Neural progenitor cell (in vitro differentiated cells): ENCODE measurements around the gene SMU1. TPM values are rescaled to one million over a fixed set of nuclear protein-coding genes. Genes with fewer than 3 reads are reported as not detected.

Source experiments
- DNase-seq: peaks from one replicate; pipeline ENCODE4 v3.0.0-alpha.2; 2016; ENCODE audit warnings: low spot score
- H2AFZ ChIP-seq: fragments of 200-600 bp; sonication (generic); replicated peaks from 2 replicates; pipeline ENCODE4 v1.6.1; 2016; ENCODE audit warnings: antibody characterized with exemption
- H3F3A ChIP-seq: fragments of 200-600 bp; sonication (generic); 2 replicates; pipeline ENCODE4 v1.6.1; 2016; ENCODE audit warnings: antibody characterized with exemption, low read depth
- H3K27ac ChIP-seq: fragments of 200-600 bp; sonication (generic); 2 replicates; pipeline ENCODE4 v1.5.1; 2016; ENCODE audit warnings: mild to moderate bottlenecking
- H3K27me3 ChIP-seq: fragments of 200-600 bp; sonication (generic); 2 replicates; pipeline ENCODE4 v1.6.1; 2016; ENCODE audit warnings: mild to moderate bottlenecking, moderate library complexity
- H3K36me3 ChIP-seq: fragments of 200-600 bp; sonication (generic); 2 replicates; pipeline ENCODE4 v1.5.1; 2016
- H3K4me1 ChIP-seq: fragments of 200-600 bp; sonication (generic); 2 replicates; pipeline ENCODE4 v1.6.1; 2016; ENCODE audit warnings: mixed run types
- H3K4me2 ChIP-seq: fragments of 200-600 bp; sonication (generic); 2 replicates; pipeline ENCODE4 v1.6.1; 2016
- H3K4me3 ChIP-seq: fragments of 200-600 bp; sonication (generic); 2 replicates; pipeline ENCODE4 v1.5.1; 2016
- H3K79me2 ChIP-seq: fragments of 200-600 bp; sonication (generic); 2 replicates; pipeline ENCODE4 v1.6.1; 2016; ENCODE audit warnings: low read depth
- H3K9ac ChIP-seq: fragments of 200-600 bp; sonication (generic); 2 replicates; pipeline ENCODE4 v1.6.1; 2016
- H3K9me3 ChIP-seq: fragments of 200-600 bp; sonication (generic); 2 replicates; pipeline ENCODE4 v1.5.1; 2016; ENCODE audit warnings: low read depth
- H4K20me1 ChIP-seq: fragments of 200-600 bp; sonication (generic); 2 replicates; pipeline ENCODE4 v1.6.1; 2016; ENCODE audit warnings: low read depth
- H3K27ac Mint-ChIP-seq: 3 replicates; pipeline ENCODE4 v1.8.0; 2021; ENCODE audit warnings: mixed read lengths
- H3K27me3 Mint-ChIP-seq: 2 replicates; pipeline ENCODE4 v1.8.0; 2022; ENCODE audit warnings: low read depth, mild to moderate bottlenecking, inconsistent platforms, moderate library complexity, mixed read lengths; ENCODE audit not compliant: insufficient read depth
- H3K36me3 Mint-ChIP-seq: 3 replicates; pipeline ENCODE4 v1.8.0; 2021; ENCODE audit warnings: mixed read lengths
- H3K4me1 Mint-ChIP-seq: 3 replicates; pipeline ENCODE4 v1.8.0; 2021; ENCODE audit warnings: mixed read lengths
- H3K4me3 Mint-ChIP-seq: 3 replicates; pipeline ENCODE4 v1.8.0; 2021; ENCODE audit warnings: mild to moderate bottlenecking, moderate library complexity, mixed read lengths
- H3K9me3 Mint-ChIP-seq: 3 replicates; pipeline ENCODE4 v1.8.0; 2020; ENCODE audit warnings: mixed read lengths
- EZH2 ChIP-seq: fragments of 200-600 bp; sonication (generic); IDR thresholded peaks from 2 replicates; pipeline ENCODE4 v1.6.1; 2017; ENCODE audit warnings: antibody characterized with exemption, mild to moderate bottlenecking, moderate library complexity
- EZH2phosphoT487 ChIP-seq: fragments of 200-600 bp; sonication (generic); IDR thresholded peaks from 2 replicates; pipeline ENCODE4 v1.6.1; 2017; ENCODE audit warnings: antibody characterized with exemption
- total RNA-seq: library from RNA; depleted of rRNA; stranded (reverse); fragments of >200 nt; gene quantifications from 2 replicates; pipeline ENCODE4 v1.2.3, GENCODE V29; 2015; ENCODE audit warnings: low replicate concordance
- TF ChIP-seq, protein P1 (sequence below): fragments of 200-600 bp; sonication (generic); IDR thresholded peaks from 2 replicates; pipeline ENCODE4 v1.5.1; 2017; ENCODE audit warnings: antibody characterized with exemption, mild to moderate bottlenecking

Gene SMU1
- total RNA-seq, 1 donor from 2014 or later: 34.9 TPM

DNA sequence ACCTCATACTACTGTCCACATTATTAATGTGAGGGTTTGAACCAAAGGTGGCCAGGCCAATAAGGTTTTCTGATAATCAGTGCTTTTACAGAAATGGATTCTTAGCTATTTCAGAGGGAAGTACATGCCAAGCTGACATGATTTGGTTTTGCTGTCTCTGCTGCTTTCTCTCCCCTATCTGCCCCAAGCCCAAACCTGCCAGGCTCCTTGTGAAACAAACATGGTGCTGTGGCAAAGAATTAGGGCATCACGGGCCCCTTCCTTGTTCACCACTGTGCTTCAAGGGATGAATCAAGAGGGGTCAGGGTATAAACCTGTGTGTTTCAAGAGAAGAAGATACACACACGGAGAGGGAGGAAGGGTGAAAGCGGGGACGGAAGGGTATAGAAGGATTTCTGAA is 41.3 kb upstream of the SMU1 start:
- no peaks in the 10 kb centered on the region for H3K4me1 ChIP-seq
- TF ChIP-seq EZH2phosphoT487 (no peak), EZH2 (no peak)
- TF ChIP-seq, protein P1, sequence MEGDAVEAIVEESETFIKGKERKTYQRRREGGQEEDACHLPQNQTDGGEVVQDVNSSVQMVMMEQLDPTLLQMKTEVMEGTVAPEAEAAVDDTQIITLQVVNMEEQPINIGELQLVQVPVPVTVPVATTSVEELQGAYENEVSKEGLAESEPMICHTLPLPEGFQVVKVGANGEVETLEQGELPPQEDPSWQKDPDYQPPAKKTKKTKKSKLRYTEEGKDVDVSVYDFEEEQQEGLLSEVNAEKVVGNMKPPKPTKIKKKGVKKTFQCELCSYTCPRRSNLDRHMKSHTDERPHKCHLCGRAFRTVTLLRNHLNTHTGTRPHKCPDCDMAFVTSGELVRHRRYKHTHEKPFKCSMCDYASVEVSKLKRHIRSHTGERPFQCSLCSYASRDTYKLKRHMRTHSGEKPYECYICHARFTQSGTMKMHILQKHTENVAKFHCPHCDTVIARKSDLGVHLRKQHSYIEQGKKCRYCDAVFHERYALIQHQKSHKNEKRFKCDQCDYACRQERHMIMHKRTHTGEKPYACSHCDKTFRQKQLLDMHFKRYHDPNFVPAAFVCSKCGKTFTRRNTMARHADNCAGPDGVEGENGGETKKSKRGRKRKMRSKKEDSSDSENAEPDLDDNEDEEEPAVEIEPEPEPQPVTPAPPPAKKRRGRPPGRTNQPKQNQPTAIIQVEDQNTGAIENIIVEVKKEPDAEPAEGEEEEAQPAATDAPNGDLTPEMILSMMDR: no peak
- no peak overlapping the region for H2AFZ ChIP-seq
- no peak overlapping the region for H3K27ac Mint-ChIP-seq
- H3K4me3 Mint-ChIP-seq: no peak overlapping the region
- no peak overlapping the region for H3K27ac ChIP-seq
- DNase-seq: no peak
- H3K36me3 ChIP-seq: no peaks in the 10 kb centered on the region
- no peak overlapping the region for H3K9ac ChIP-seq
- peaks cover 2% of the 10 kb centered on the region for H3K27me3 Mint-ChIP-seq
- H3F3A ChIP-seq: no peaks in the 10 kb centered on the region
- H3K27me3 ChIP-seq: no peaks in the 10 kb centered on the region
- H3K79me2 ChIP-seq: no peaks in the 10 kb centered on the region
- no peak overlapping the region for H3K4me3 ChIP-seq
- no peaks in the 10 kb centered on the region for H3K4me1 Mint-ChIP-seq
- no peaks in the 10 kb centered on the region for H3K9me3 ChIP-seq
- no peaks in the 10 kb centered on the region for H4K20me1 ChIP-seq
- H3K36me3 Mint-ChIP-seq: peaks cover 5% of the 10 kb centered on the region
- H3K9me3 Mint-ChIP-seq: no peaks in the 10 kb centered on the region
- H3K4me2 ChIP-seq: no peak overlapping the region

GRCh38 chr9:33117306-33117705 is 40.8 kb upstream of the SMU1 start:
- Histone ChIP-seq H3K27me3 (no peaks in the 10 kb centered on the region), H3K79me2 (no peaks in the 10 kb centered on the region), H3K36me3 (no peaks in the 10 kb centered on the region), H3K27ac (no peak overlapping the region), H3K9me3 (no peaks in the 10 kb centered on the region), H3K9ac (no peak overlapping the region), H4K20me1 (no peaks in the 10 kb centered on the region), H3K4me3 (no peak overlapping the region), H2AFZ (no peak overlapping the region), H3F3A (no peaks in the 10 kb centered on the region), H3K4me1 (no peaks in the 10 kb centered on the region), H3K4me2 (no peak overlapping the region)
- DNase-seq: no peak
- no peak overlapping the region for H3K4me3 Mint-ChIP-seq
- H3K4me1 Mint-ChIP-seq: no peaks in the 10 kb centered on the region
- H3K27ac Mint-ChIP-seq: no peak overlapping the region
- TF ChIP-seq, protein P1: no peak
- no peak for TF ChIP-seq EZH2
- no peak for TF ChIP-seq EZH2phosphoT487
- peaks cover 2% of the 10 kb centered on the region for H3K27me3 Mint-ChIP-seq
- H3K9me3 Mint-ChIP-seq: no peaks in the 10 kb centered on the region
- peaks cover 5% of the 10 kb centered on the region for H3K36me3 Mint-ChIP-seq

GRCh38 chr9:33116860-33117259 is 40.4 kb upstream of the SMU1 start:
- TF ChIP-seq EZH2phosphoT487: no peak
- no peaks in the 10 kb centered on the region for H3K36me3 ChIP-seq
- Mint-ChIP-seq H3K4me1 (no peaks in the 10 kb centered on the region), H3K4me3 (no peak overlapping the region), H3K36me3 (peaks cover 5% of the 10 kb centered on the region), H3K27ac (no peak overlapping the region), H3K27me3 (peaks cover 2% of the 10 kb centered on the region), H3K9me3 (no peaks in the 10 kb centered on the region)
- H3K27ac ChIP-seq: no peak overlapping the region
- no peaks in the 10 kb centered on the region for H4K20me1 ChIP-seq
- no peaks in the 10 kb centered on the region for H3K79me2 ChIP-seq
- no peak overlapping the region for H2AFZ ChIP-seq
- DNase-seq: no peak
- H3K4me3 ChIP-seq: no peak overlapping the region
- H3K4me2 ChIP-seq: no peak overlapping the region
- no peaks in the 10 kb centered on the region for H3F3A ChIP-seq
- no peaks in the 10 kb centered on the region for H3K27me3 ChIP-seq
- no peaks in the 10 kb centered on the region for H3K4me1 ChIP-seq
- H3K9me3 ChIP-seq: no peaks in the 10 kb centered on the region
- H3K9ac ChIP-seq: no peak overlapping the region

- Histone ChIP-seq H3K27me3 (no peaks in the 10 kb centered on the region), H3K79me2 (no peaks in the 10 kb centered on the region), H3K9ac (no peak overlapping the region), H3K36me3 (no peaks in the 10 kb centered on the region), H3F3A (no peaks in the 10 kb centered on the region), H3K4me3 (no peak overlapping the region), H4K20me1 (no peaks in the 10 kb centered on the region), H3K27ac (no peak overlapping the region), H3K4me1 (no peaks in the 10 kb centered on the region), H3K4me2 (no peak overlapping the region), H2AFZ (no peak overlapping the region), H3K9me3 (no peaks in the 10 kb centered on the region)
- Mint-ChIP-seq H3K9me3 (no peaks in the 10 kb centered on the region), H3K27me3 (peaks cover 2% of the 10 kb centered on the region), H3K27ac (peak overlapping the region; percentile 58), H3K4me3 (no peak overlapping the region), H3K4me1 (no peaks in the 10 kb centered on the region), H3K36me3 (peaks cover 5% of the 10 kb centered on the region)
- TF ChIP-seq, protein P1: no peak
- TF ChIP-seq EZH2phosphoT487 (no peak), EZH2 (no peak)
- DNase-seq: no peak
Measured at GRCh38 chr9:33114746-33115145, 38.3 kb upstream of the SMU1 start.
